HG03520 (cell line): ENCODE measurements around the gene TPH1.
A peak's percentile ranks its signal among the peaks of the same experiment; 100 is the strongest.
"Not testable (repeated sequence)": the region's sequence is repeated elsewhere in the genome, so short reads cannot be mapped to it uniquely, and the experiment has no call there.

ENCODE experiments used
- ATAC-seq: cut with Tn5 transposase; IDR thresholded peaks from one replicate; pipeline ENCODE4 v1.9.1; 2021; ENCODE audit warnings: mild to moderate bottlenecking, moderate library complexity; ENCODE audit not compliant: unreplicated experiment

Gene TPH1

DNA sequence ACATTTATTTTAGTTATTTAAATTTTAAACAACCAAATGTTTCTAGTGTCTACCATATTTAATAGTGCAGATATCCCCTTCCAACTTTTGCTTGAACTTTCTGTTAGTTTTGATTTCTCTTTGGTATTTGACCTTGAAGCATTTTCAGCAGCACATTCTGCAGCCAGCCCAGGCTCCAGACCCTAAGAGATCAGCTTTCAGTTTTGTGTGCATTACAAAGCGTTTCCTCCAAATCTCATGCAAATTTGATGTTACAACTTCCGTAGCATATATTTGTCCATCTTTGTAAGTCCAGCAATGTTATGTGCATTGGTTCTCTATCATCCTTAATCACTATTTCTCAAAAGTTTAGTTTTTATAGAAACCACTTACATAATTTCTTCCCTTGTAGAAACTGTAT, 18.6 kb downstream of the TPH1 start:
- no peak for ATAC-seq

DNA sequence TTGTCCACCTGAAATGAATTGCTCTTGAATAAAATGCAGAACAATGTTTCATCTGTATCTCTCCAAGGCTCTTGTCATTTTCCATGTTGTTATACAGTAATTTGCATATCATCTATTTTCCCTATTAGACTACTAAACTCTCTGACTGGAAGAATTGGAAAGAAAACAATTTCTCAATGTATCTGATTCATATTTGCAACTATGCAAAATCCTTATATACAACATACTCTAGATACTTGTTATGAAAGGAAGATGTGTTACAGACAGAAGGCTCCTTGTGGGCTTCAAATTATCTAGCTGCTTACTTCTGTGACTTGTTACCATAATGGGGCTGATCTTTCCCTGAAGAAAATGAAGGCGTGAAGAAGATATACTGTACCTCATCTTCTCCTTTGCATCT, 23.6 kb downstream of the TPH1 start:
- ATAC-seq: no peak

DNA sequence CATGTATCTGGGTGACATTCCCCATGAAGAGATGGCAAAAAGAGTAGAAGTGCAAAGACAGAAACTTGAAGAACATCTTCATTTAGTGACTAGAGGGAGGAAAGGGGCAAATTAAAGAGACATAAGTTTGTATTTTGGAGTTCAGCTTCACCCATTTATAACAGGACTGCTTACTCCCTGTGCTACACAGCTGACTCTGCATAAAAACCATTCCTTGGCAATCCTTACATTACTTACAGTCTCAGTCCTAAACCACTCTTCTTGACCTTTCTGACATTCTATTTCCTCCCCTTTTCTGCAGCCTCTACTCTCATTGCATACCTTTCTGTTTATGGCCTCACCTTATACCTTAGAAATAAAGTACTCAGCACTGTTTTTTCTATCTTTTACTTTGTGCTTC, 26.4 kb downstream of the TPH1 start:
- no peak for ATAC-seq

DNA sequence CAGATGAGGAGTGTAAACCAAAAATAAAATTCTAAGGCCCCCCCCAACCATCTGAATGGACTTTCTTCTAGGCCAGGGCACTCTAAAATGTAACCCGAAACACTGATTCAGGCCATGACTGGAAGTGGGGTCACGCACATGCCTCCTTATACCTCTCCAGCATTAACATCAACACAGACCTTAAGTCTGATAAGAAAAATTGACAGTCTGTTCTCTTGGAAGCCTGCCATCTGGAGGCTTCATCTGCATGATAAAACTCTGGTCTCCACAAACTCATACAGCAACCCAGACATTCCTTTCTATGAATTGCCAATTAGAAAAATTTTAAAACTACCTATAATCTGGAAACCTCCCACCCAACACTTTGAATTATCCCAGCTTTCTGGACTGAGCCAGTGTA, 29.3 kb downstream of the TPH1 start:
- no peak for ATAC-seq

DNA sequence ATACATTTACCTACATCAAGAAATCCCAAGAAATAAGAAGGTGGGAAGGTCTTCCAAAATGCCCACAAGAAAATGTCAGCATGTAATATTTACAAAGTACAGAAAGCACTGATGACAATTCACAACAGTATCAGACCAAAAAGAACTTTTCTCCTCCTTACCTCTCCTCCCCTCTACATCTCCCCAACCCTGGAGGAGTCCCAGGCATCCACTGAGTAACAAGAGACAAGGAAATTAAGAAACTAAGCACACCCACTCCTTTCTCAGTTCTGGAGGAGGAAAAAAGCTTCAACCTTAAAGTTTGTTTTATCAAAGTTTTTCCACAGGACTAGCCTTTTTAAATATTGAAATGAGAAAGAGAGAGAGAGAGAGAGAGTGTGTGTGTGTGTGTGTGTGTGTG, 31.2 kb downstream of the TPH1 start:
- ATAC-seq: no peak

DNA sequence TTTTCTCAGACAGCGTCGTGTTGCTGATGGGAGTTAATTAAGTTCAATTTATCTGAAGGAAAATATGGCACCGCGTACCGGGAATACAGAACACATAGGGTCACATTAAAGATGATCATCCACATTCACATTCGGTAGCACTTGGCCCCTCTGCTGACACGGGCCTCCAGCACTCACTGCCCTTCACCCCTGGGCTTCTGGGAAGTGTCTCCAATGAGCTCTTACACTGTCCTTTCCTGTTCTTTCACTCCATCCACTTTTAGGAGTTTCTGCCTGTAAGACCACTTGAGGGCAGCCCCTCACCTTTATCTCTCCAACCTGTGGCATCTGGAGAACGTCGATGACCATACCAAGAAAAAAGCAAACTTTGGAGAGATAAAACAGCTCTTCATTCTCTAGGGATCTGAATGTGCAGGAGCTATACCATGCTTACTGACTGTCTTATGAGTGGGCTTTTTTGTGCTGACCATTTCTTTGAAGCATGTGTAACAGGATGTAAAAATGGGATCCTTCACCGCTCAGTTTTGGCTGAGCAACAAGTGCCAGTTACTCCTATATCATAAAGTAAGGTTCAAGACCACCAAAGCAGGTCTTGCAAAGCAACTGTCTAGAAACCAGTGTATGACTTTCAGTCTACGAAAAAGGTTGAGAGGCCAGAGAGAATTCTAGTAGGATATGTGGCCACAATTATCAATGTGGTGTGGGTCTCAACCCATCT, 32.1 kb downstream of the TPH1 start:
- ATAC-seq: no peak

DNA sequence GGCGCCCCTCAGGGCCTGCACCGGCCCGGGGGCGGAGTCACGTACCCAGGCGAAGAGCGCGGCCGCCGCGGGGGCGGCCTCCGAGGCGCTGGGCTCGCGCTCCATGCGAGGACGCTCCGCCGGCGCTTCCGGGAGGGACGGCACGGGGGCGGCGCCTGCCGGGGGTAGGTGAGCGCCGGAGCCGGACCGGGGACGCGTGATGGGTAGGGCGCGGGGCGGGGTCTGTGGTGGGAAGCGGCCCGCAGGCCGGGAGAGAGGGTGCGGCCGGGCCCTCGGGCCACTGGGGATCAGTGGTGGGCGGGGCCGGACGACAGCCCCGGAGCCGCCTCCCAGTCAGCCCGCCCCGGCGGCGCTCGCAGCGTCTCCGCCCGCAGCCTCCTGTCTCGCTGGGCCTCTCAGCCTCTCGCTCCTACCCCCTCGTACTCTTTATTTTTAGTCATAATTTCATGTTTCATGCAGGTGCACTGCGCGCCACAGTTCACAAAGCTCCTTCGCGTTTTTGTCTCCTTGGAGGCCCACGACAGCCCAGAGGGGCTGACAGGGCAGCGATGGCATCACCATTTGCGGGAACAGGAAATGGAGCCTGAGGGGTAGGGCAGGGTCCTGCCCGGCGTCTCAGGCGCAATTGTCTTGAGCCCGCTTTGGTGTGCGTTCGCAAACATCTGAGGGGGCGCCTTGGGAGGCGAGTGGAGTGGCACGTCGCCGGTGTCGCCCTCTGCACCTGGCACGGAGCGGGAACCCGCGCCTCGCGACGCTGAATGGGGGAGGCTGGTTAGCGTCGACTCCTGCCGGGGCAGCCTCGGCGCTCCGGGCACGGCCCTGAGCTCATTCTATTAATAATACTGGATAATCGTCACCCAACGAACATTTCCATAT, 32.9 kb downstream of the TPH1 start, which contains the start of gene SERGEF:
SERGEF (minus strand) TSS at position 142 of the 876 bp plus-strand sequence; CDS start at position 105, 37 bp downstream.
- peak; percentile 91 for ATAC-seq

DNA sequence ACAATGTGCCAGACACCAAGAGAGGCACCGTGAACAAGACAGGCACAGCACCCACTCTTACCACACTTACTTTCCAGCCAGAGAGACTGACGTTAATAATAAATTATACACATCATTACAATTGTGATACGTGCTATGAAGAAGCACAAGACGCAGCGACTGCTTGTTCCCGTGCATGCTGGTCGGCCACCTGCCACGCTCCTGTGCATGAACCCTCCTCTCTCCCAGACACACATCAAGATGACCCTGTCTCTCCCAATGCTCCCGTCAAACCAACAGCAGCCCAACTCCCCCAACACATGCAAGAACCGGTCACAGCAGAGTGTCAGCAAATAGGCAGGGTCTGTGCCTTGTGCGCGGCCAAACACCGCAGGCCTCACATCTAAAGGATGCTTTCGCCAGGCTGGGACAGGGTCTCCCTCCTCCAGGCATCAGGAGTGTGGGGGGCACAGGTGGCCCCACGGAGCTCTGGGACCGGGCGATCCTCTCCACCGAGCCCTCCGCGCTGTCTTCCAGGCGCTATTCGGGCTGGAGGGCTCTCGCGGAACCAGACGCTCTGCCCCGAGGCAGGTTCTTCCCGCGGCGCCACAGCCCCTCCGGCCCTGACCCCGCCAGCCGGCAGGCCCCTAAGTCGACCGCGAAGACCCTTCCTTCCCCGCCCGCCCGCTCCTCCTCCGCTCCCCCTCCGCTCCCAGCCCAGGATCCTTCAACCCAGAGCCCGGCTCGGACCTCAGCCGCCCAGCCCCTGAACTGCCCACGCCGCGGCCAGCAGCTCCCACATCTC, 33.8 kb downstream of the TPH1 start:
- peak; percentile 1 for ATAC-seq

DNA sequence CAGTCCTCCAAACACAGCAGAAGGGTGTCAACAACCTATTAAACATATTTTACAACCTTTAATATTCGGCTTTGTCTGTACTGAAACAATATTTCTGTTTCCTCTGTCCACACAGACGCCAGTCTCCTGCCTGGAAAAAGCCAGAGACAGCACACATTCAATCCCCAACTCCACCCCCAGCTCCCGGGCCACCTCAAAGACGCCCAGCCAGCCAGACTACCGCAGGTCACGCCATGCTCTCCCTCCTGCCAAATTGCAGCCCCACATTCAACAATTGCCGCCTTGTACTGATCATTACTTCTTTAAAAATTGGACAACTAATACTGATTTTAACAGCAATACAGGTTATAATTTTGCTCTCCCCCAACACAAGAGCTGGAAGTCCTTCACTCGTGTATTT, 34.4 kb downstream of the TPH1 start:
- ATAC-seq: no peak

DNA sequence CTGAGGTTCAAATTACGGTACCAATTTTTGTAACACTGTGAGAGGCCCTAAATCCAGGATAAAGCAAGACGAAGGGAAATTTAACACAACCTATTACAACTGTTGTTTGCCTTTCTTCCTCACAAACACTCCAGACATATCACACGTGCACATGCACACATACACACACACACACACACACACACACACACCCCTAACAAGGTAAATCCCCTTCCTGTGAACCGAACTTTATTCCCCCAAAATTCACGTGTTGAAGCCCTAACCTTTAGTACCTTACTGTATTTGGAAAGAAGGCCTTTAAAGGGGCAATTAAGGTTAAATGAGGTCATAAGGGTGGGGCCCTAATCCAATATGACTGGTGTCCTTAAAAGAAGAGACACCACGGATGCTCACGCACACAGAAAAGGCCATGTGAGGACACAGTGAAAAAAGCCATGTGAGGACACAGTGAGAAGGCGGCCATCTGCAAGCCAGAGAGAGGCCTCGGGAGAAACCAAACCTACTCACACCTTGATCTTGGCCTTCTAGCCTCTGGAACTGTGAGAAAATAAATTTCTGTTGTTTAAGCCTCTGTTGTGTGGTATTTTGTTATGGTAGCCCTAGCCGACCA, 35.0 kb downstream of the TPH1 start:
- ATAC-seq: no peak

DNA sequence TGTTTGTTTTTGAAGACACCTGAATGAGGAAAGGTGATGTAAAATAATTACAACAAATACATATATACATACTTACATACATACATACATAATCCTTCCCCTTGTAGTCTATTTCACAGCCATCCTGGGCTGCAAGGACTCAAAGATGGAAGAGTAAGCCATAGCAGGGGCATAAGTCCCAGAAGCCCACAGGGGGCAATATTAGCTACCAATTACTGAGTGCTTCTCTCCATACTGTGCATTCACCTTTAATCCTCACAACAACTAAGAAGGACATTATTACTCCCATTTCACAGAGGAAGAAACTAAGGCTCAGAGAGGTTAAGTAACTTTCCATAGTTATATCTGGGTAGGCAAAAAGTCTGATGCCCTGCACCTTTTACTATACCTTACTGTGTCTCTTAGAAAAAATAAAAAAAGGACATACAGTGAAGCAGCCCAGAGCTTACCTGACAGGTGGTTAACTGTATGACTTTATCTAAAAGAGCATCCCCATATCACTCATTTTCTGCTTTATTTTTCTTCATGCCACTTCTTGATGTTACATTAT, 35.9 kb downstream of the TPH1 start:
- ATAC-seq: no peak

DNA sequence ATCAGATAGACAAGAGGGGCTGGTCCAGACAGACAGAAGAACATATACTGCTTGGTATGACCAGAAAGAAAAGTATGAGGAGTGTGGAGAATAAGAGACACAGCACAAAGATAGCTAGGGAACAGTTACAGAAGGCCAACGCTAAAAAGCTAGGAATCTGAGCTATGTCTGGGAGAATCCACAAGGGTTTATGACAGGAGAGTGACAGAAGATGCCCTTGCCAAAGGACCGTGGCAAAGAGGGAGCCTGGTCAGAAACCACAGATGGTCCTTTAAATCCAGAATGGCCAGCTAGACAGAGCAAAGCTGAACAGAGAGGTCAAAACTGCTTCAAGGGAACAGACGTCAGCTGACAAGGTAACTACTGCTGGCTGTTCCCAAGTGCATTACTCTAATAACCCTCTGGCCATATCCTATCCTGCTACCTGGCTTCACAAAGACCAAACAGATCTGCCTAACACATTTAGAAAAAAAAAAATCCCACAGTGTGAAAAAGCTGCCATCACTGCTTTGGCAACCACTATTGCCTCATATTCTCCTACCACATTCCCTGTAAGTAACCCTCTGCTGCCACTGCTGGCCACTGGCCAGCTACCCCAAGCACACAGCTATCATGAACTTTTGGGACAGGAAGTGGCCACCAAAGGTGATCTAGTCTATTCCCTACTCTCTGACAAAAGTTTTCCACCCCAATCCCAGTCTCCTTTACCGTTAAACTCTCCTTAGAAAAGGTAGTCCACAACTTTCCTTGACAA, 40.5 kb downstream of the TPH1 start:
- ATAC-seq: no peak

DNA sequence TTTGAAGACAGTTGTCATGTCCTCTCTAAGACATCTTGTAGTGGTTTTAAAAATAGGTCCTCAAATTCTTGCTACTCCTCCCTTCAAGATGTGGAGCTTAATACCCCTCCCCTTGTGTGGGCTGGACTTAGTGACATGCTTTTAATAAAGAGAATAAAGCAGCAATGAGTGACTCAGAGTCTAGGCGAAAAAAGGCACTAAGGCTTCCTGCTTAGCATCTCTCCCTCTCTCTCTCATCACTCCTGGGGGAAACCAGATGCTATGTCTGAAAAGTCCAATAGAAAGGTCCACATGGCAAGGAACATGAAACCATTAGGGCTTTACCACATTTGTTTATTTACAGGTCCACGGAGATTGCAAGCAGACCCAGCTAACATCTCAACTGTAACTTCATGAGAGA, 44.9 kb downstream of the TPH1 start:
- ATAC-seq: no peak

DNA sequence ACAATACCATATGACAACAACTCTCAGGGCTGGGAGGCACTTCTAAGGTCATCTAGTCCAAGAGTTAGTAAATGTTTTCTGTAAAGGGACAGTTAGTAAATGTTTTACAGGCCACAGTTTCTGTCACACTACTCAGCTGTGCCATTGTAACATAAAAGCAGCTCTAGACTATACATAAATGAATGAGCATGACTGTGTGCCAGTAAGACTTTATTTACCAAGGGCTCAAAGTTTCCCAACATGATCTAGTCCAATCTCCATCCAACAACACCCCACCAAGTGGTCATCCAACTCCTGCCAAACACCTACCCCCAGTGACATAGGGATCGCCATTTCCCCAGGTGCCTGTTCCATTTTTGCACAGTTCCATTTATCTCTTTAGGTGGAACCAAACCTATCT, 45.3 kb downstream of the TPH1 start:
- ATAC-seq: no peak

DNA sequence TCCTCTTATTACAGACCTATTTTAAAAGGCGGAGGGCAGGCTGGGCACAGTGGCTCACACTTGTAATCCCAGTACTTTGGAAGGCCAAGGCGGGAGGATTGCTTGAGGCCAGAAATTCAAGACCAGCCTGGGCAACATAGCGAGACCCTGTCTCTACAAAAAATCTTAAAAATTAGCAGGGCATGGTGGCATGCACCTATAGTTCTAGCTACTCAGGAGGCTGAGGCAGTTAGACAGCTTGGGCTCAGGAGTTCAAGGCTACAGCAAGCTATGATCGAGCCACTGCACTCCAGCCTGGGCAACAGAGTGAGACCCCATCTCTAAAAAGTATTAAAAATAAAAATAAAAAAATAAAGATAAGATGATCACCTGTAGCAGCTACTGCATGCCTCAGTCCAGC, 45.9 kb downstream of the TPH1 start:
- not testable (repeated sequence) for ATAC-seq
